Astrocyte (in vitro differentiated cells and primary cell): ENCODE measurements around the gene MNAT1.

ENCODE experiments used
- EZH2 ChIP-seq: IDR thresholded peaks from 2 replicates; pipeline ENCODE4 v1.6.1; 2012; ENCODE audit warnings: mild to moderate bottlenecking, low read length, inconsistent platforms; ENCODE audit not compliant: insufficient read depth
- TF ChIP-seq, protein P1 (sequence below): IDR thresholded peaks from 2 replicates; pipeline ENCODE4 v1.5.1; 2011; ENCODE audit warnings: low read depth, mild to moderate bottlenecking, inconsistent platforms, low read length, moderate library complexity; ENCODE audit not compliant: insufficient read depth

DNA sequence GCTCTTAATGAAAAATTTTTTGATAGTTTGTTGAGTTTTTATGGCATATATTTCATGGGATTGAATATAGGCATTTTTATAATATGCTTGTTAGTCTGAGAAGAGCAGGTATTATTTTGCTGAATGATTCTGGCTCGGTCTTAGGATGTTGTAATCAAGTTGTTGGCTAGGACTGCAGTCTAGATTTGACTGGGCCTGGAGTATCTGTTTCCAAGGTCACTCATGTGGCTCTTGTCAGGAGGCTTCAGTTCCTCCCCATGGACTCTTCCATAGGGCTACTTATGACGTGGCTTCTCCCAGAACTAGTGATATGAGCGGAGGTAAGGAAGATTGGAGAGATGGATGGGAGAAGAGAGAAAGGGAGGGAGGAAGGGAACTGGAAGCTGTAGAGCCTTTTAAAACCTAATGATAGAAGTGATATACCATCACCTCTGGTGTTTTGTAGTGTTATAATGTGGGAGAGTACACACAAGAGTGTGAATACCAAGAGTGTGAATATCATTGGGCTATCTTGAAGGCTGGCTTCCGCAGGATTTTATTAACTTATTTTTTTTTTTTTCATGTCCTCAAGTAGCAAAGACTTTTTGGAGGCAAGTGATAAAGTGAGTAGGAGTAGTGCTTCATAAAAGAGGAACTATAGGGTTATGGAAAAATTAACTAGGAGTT lies 4.4 kb downstream of the MNAT1 start:
- TF ChIP-seq EZH2: no peak
- TF ChIP-seq, protein P1, sequence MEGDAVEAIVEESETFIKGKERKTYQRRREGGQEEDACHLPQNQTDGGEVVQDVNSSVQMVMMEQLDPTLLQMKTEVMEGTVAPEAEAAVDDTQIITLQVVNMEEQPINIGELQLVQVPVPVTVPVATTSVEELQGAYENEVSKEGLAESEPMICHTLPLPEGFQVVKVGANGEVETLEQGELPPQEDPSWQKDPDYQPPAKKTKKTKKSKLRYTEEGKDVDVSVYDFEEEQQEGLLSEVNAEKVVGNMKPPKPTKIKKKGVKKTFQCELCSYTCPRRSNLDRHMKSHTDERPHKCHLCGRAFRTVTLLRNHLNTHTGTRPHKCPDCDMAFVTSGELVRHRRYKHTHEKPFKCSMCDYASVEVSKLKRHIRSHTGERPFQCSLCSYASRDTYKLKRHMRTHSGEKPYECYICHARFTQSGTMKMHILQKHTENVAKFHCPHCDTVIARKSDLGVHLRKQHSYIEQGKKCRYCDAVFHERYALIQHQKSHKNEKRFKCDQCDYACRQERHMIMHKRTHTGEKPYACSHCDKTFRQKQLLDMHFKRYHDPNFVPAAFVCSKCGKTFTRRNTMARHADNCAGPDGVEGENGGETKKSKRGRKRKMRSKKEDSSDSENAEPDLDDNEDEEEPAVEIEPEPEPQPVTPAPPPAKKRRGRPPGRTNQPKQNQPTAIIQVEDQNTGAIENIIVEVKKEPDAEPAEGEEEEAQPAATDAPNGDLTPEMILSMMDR: no peak
